HepG2 (cell line): ENCODE measurements around the gene RPL21. TPM values are rescaled to one million over a fixed set of nuclear protein-coding genes. Genes with fewer than 3 reads are reported as not detected.

Experiments
- CCDC6 ChIP-seq: sonication (generic); formaldehyde crosslinking; IDR thresholded peaks from 2 replicates; pipeline ENCODE4 v1.8.1; 2022; ENCODE audit warnings: mild to moderate bottlenecking, missing genetic modification reagents, moderate library complexity
- DMAP1 ChIP-seq: IDR thresholded peaks from 2 replicates; pipeline ENCODE4 v1.6.1; 2016
- FOSL1 ChIP-seq: sonication (generic); formaldehyde crosslinking; IDR thresholded peaks from 2 replicates; pipeline ENCODE4 v1.9.0; 2021; ENCODE audit warnings: missing genetic modification reagents, borderline replicate concordance
- GPN1 ChIP-seq: sonication (generic); formaldehyde crosslinking; IDR thresholded peaks from 2 replicates; pipeline ENCODE4 v1.5.1; 2020; ENCODE audit warnings: missing genetic modification reagents, borderline replicate concordance
- JUNB ChIP-seq: sonication (generic); formaldehyde crosslinking; IDR thresholded peaks from 2 replicates; pipeline ENCODE4 v1.8.0; 2022; ENCODE audit warnings: missing genetic modification reagents, mild to moderate bottlenecking, borderline replicate concordance
- PAXIP1 ChIP-seq: sonication (generic); formaldehyde crosslinking; conservative IDR thresholded peaks from 2 replicates; pipeline ENCODE4 v1.4.0; 2020; ENCODE audit warnings: mild to moderate bottlenecking, missing genetic modification reagents, moderate library complexity
- RFXANK ChIP-seq: IDR thresholded peaks from 2 replicates; pipeline ENCODE4 v1.6.1; 2016
- TGIF2 ChIP-seq: IDR thresholded peaks from 2 replicates; pipeline ENCODE4 v1.6.1; 2016; ENCODE audit warnings: control low read depth, missing compliant biosample characterization
- TP53 ChIP-seq: sonication (generic); formaldehyde crosslinking; conservative IDR thresholded peaks from 2 replicates; pipeline ENCODE4 v1.4.0; 2020; ENCODE audit warnings: missing genetic modification reagents
- ZBED4 ChIP-seq: sonication (generic); formaldehyde crosslinking; IDR thresholded peaks from 2 replicates; pipeline ENCODE4 v1.4.0; 2020; ENCODE audit warnings: missing genetic modification reagents, borderline replicate concordance
- ZNF251 ChIP-seq: sonication (generic); formaldehyde crosslinking; IDR thresholded peaks from 2 replicates; pipeline ENCODE4 v1.9.0; 2021; ENCODE audit warnings: mild to moderate bottlenecking, missing genetic modification reagents
- ZNF737 ChIP-seq: sonication (generic); formaldehyde crosslinking; IDR thresholded peaks from 2 replicates; pipeline ENCODE4 v1.5.0; 2020; ENCODE audit warnings: missing genetic modification reagents, mild to moderate bottlenecking, borderline replicate concordance
- ZNF766 ChIP-seq: sonication (generic); formaldehyde crosslinking; IDR thresholded peaks from 2 replicates; pipeline ENCODE4 v1.5.0; 2020; ENCODE audit warnings: missing genetic modification reagents, borderline replicate concordance
- ZNF772 ChIP-seq: sonication (generic); formaldehyde crosslinking; IDR thresholded peaks from 2 replicates; pipeline ENCODE4 v1.5.0; 2020; ENCODE audit warnings: mild to moderate bottlenecking, missing genetic modification reagents
- polyA plus RNA-seq, 8 experiments: library from polyadenylated mRNA; depleted of rRNA in 3 of 8; stranded (reverse) in 7 of 8; unstranded in 1 of 8; fragments of >200 nt; fragmentation: Illumina TruSeq in 4 of 8; extraction: Trizol in 4 of 8; gene quantifications; 2 replicates each; pipeline versions ENCODE4 v1.2.1 to v1.2.3, GENCODE V29; 2011 to 2016; ENCODE audit warnings: low read depth in 4 of 8, missing spikeins in 1 of 8, mixed read lengths in 1 of 8; ENCODE audit not compliant: insufficient read depth in 1 of 8
- total RNA-seq, 5 experiments: library from RNA; depleted of rRNA; stranded (reverse); fragments of >200 nt; fragmentation: Illumina TruSeq; extraction: Trizol; gene quantifications; 2 replicates each; pipeline ENCODE4 v1.2.3, GENCODE V29; 2016; ENCODE audit warnings: low read depth in 1 of 5
- TF ChIP-seq, protein P1 (sequence below): sonication (generic); formaldehyde crosslinking; IDR thresholded peaks from 2 replicates; pipeline ENCODE4 v1.4.0; 2020; ENCODE audit warnings: missing genetic modification reagents

RPL21 gene
- total and polyA plus RNA-seq, 2 of the 13 experiments (the other 11 are each of a cell fraction or from before 2014, with no cell fraction given) = 1,234 to 1,261 TPM

GRCh38 chr13:27251166-27252091 lies at the start of gene RPL21 (continued):
- TF ChIP-seq CCDC6 (CRISPR knock-in tag) (peak; percentile 69; the same call in 1 of the 2 replicates), GPN1 (CRISPR knock-in tag) (peak; percentile 19; the same call in 1 of the 2 replicates), ZNF737 (CRISPR knock-in tag) (peak; percentile 83; the same call in 1 of the 2 replicates), ZNF766 (CRISPR knock-in tag) (peak; percentile 46; the same call in 1 of the 2 replicates), JUNB (CRISPR knock-in tag) (no peak), DMAP1 (CRISPR knock-in tag) (peak; percentile 99), FOSL1 (CRISPR knock-in tag) (0 out of 2 replicates have a peak, but pooled peaks have one; percentile 17), ZNF251 (no peak; the same call in 1 of the 2 replicates), ZBED4 (CRISPR knock-in tag) (peak; percentile 63; the same call in 1 of the 2 replicates), PAXIP1 (peak; percentile 20; the same call in 1 of the 2 replicates), TP53 (CRISPR knock-in tag) (peak; percentile 78; the same call in 1 of the 2 replicates), ZNF772 (CRISPR knock-in tag) (peak; percentile 17; the same call in 1 of the 2 replicates), RFXANK (CRISPR knock-in tag) (no peak), TGIF2 (CRISPR knock-in tag) (peak; percentile 3; the same call in 1 of the 2 replicates)
- TF ChIP-seq, protein P1, sequence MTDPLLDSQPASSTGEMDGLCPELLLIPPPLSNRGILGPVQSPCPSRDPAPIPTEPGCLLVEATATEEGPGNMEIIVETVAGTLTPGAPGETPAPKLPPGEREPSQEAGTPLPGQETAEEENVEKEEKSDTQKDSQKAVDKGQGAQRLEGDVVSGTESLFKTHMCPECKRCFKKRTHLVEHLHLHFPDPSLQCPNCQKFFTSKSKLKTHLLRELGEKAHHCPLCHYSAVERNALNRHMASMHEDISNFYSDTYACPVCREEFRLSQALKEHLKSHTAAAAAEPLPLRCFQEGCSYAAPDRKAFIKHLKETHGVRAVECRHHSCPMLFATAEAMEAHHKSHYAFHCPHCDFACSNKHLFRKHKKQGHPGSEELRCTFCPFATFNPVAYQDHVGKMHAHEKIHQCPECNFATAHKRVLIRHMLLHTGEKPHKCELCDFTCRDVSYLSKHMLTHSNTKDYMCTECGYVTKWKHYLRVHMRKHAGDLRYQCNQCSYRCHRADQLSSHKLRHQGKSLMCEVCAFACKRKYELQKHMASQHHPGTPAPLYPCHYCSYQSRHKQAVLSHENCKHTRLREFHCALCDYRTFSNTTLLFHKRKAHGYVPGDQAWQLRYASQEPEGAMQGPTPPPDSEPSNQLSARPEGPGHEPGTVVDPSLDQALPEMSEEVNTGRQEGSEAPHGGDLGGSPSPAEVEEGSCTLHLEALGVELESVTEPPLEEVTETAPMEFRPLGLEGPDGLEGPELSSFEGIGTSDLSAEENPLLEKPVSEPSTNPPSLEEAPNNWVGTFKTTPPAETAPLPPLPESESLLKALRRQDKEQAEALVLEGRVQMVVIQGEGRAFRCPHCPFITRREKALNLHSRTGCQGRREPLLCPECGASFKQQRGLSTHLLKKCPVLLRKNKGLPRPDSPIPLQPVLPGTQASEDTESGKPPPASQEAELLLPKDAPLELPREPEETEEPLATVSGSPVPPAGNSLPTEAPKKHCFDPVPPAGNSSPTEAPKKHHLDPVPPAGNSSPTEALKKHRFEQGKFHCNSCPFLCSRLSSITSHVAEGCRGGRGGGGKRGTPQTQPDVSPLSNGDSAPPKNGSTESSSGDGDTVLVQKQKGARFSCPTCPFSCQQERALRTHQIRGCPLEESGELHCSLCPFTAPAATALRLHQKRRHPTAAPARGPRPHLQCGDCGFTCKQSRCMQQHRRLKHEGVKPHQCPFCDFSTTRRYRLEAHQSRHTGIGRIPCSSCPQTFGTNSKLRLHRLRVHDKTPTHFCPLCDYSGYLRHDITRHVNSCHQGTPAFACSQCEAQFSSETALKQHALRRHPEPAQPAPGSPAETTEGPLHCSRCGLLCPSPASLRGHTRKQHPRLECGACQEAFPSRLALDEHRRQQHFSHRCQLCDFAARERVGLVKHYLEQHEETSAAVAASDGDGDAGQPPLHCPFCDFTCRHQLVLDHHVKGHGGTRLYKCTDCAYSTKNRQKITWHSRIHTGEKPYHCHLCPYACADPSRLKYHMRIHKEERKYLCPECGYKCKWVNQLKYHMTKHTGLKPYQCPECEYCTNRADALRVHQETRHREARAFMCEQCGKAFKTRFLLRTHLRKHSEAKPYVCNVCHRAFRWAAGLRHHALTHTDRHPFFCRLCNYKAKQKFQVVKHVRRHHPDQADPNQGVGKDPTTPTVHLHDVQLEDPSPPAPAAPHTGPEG = peak; percentile 52
